Tibial artery (tissue), 4 donors: ENCODE results near the gene TIMP4.

Source experiments
- DNase-seq, 2 donors: peaks; one replicate each; pipeline ENCODE4 v3.0.0-alpha.2; 2019
- H3K27ac ChIP-seq, 2 donors: fragments of 200-600 bp; sonication (generic) in 1 of 2; 1 replicate in 1 of 2; 2 replicates in 1 of 2; pipeline ENCODE4 v1.5.1; 2018 to 2019; ENCODE audit warnings: mild to moderate bottlenecking in 1 of 2
- H3K27me3 ChIP-seq, 2 donors: fragments of 200-600 bp; sonication (generic) in 1 of 2; one replicate each; pipeline versions ENCODE4 v1.5.1 to v1.6.0; 2016 to 2019
- H3K36me3 ChIP-seq, 3 donors: fragments of 200-600 bp; sonication (generic) in 2 of 3; one replicate each; pipeline ENCODE4 v1.5.1; 2016 to 2019; ENCODE audit warnings: mild to moderate bottlenecking in 2 of 3
- H3K4me1 ChIP-seq, 4 donors: fragments of 200-600 bp; sonication (generic) in 2 of 4; 1 replicate in 3 of 4; 2 replicates in 1 of 4; pipeline ENCODE4 v1.5.1; 2016 to 2019
- H3K4me3 ChIP-seq, 2 donors: fragments of 200-600 bp; sonication (generic) in 1 of 2; 1 replicate in 1 of 2; 2 replicates in 1 of 2; pipeline ENCODE4 v1.5.1; 2018 to 2019; ENCODE audit warnings: mild to moderate bottlenecking in 2 of 2
- H3K9me3 ChIP-seq, 3 donors: fragments of 200-600 bp; sonication (generic) in 1 of 3; one replicate each; pipeline ENCODE4 v1.5.1; 2016 to 2019
- intact Hi-C: fragments of 100-400 bp; cut with DNase I; formaldehyde crosslinking; loops from one replicate; pipeline ENCODE4 v1.15.0; 2023; ENCODE audit warnings: low total_unique reads
- TF ChIP-seq, protein P1 (sequence below), 2 experiments: fragments of 200-600 bp in 1 of 2; fragments of 450-650 bp in 1 of 2; IDR thresholded peaks; one replicate each; pipeline ENCODE4 v1.5.1; 2017 to 2019; ENCODE audit warnings: antibody characterized with exemption in 2 of 2, mild to moderate bottlenecking in 1 of 2, moderate library complexity in 1 of 2

Gene TIMP4

DNA sequence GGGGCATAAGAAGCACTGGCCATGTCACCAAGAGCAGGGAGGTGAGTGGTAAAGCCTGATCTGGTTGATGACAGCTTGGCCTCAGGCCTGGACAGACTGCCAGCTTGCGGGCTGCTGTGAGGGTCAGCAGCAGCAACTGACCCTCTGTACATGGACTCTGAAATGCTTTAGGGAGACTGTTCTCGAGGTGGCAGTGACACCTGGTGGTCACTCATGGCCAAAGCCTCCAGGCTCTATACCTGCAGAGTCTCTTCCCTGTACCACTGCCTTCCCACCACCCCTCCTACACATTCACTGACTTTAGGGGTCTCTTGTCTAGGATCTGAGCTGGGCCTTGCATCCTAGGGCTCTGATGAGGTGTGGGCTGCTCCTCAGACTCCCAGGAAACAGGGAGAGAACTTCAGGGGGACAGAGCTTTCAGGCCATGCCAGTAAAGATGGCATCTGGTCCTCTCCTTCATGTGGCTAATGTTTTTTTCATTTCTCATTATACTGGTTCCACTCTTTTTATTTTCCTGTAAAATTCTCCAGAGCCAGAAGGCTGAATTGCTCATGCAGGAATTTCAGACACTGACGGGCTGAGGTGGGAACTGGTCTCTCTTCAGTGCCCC lies 17.2 kb upstream of the TIMP4 start:
- TF ChIP-seq, protein P1, sequence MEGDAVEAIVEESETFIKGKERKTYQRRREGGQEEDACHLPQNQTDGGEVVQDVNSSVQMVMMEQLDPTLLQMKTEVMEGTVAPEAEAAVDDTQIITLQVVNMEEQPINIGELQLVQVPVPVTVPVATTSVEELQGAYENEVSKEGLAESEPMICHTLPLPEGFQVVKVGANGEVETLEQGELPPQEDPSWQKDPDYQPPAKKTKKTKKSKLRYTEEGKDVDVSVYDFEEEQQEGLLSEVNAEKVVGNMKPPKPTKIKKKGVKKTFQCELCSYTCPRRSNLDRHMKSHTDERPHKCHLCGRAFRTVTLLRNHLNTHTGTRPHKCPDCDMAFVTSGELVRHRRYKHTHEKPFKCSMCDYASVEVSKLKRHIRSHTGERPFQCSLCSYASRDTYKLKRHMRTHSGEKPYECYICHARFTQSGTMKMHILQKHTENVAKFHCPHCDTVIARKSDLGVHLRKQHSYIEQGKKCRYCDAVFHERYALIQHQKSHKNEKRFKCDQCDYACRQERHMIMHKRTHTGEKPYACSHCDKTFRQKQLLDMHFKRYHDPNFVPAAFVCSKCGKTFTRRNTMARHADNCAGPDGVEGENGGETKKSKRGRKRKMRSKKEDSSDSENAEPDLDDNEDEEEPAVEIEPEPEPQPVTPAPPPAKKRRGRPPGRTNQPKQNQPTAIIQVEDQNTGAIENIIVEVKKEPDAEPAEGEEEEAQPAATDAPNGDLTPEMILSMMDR (IDR thresholded peaks at IDR 0.05): peak; percentile 88 to 91
- intact Hi-C loops: no loop called here
- H3K9me3 ChIP-seq: peaks cover 0 to 8% (median 0%) of the 10 kb centered on the region in 3 donors
- DNase-seq: peak; percentile 71 to 82
- H3K27ac ChIP-seq: peak overlapping the region; percentile 25 to 34
- peaks cover 0 to 63% (median 22%) of the 10 kb centered on the region in 4 donors for H3K4me1 ChIP-seq
- H3K36me3 ChIP-seq: peaks cover 0 to 5% (median 0%) of the 10 kb centered on the region in 3 donors
- no peak overlapping the region for H3K4me3 ChIP-seq
- no peaks in the 10 kb centered on the region for H3K27me3 ChIP-seq

- intact Hi-C loops: no loop called here
- TF ChIP-seq, protein P1 (IDR thresholded peaks at IDR 0.05): no peak
Observed at GRCh38 chr3:12175137-12175593, 16.5 kb upstream of the TIMP4 start.

DNA sequence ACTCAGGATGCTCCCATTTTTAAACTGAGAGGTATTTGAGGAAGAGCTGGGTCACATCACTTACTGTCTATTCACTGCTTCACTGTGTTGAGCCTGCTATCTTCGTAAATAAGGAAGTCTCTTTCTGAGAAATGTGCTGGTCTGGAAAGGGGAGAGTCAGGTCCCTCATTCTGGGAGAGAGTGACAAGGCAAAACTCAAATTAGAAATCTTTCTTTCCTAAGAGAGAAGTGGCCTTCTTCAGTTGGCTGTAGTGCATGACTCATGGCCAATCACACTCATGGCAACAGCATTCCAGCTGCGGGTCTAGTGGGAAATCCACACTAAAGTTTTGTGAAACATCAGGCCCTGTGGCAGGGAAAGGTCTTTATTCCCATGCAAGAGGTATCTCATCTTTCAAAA lies 11.5 kb upstream of the TIMP4 start:
- Histone ChIP-seq H3K27me3 (no peaks in the 10 kb centered on the region), H3K4me1 (peaks cover 0 to 27% (median 5%) of the 10 kb centered on the region in 4 donors), H3K36me3 (peaks cover 0 to 5% (median 0%) of the 10 kb centered on the region in 3 donors), H3K9me3 (peaks cover 0 to 8% (median 0%) of the 10 kb centered on the region in 3 donors), H3K4me3 (no peak overlapping the region), H3K27ac (peak overlapping the region; percentile 45 to 63)
- peak in 1 of 2 donors; percentile 45 for DNase-seq
- intact Hi-C loops: no loop called here
- TF ChIP-seq, protein P1 (IDR thresholded peaks at IDR 0.05): no peak

More at GRCh38 chr3:12175137-12175593, 16.5 kb upstream of the TIMP4 start:
- peak overlapping the region; percentile 25 to 34 for H3K27ac ChIP-seq
- H3K4me1 ChIP-seq: peaks cover 0 to 62% (median 18%) of the 10 kb centered on the region in 4 donors
- H3K9me3 ChIP-seq: peaks cover 0 to 8% (median 0%) of the 10 kb centered on the region in 3 donors
- peaks cover 0 to 5% (median 0%) of the 10 kb centered on the region in 3 donors for H3K36me3 ChIP-seq
- no peak overlapping the region for H3K4me3 ChIP-seq
- no peaks in the 10 kb centered on the region for H3K27me3 ChIP-seq
- DNase-seq: no peak

GRCh38 chr3:12165909-12166308 lies 7.2 kb upstream of the TIMP4 start:
- Histone ChIP-seq H3K27ac (no peak overlapping the region), H3K27me3 (no peaks in the 10 kb centered on the region), H3K9me3 (no peaks in the 10 kb centered on the region), H3K4me3 (no peak overlapping the region), H3K4me1 (peaks cover 0 to 14% (median 4%) of the 10 kb centered on the region in 4 donors), H3K36me3 (no peaks in the 10 kb centered on the region)
- DNase-seq: no peak
- intact Hi-C loops: no loop called here
- TF ChIP-seq, protein P1 (IDR thresholded peaks at IDR 0.05): no peak

GRCh38 chr3:12159227-12159601 lies 502 bp upstream of the TIMP4 start:
- intact Hi-C loops: no loop called here
- no peak for DNase-seq
- peak overlapping the region; percentile 74 to 78 for H3K27ac ChIP-seq
- H3K9me3 ChIP-seq: no peaks in the 10 kb centered on the region
- H3K27me3 ChIP-seq: no peaks in the 10 kb centered on the region
- peak overlapping the region; percentile 57 to 58 for H3K4me3 ChIP-seq
- TF ChIP-seq, protein P1 (IDR thresholded peaks at IDR 0.05): no peak
- H3K36me3 ChIP-seq: peaks cover 0 to 12% (median 2%) of the 10 kb centered on the region in 3 donors
- peaks cover 0 to 54% (median 38%) of the 10 kb centered on the region in 4 donors for H3K4me1 ChIP-seq
